GM12878 (cell line): Measurements from ENCODE around the gene TBC1D8. TPM values are rescaled to one million over a fixed set of nuclear protein-coding genes. Genes with fewer than 3 reads are reported as not detected.

ENCODE experiments used
- ATAC-seq: fragments of 200-7000 bp; cut with Tn5 transposase; 3 replicates; pipeline ENCODE4 v1.9.1; 2020; ENCODE audit warnings: mild to moderate bottlenecking, moderate library complexity
- BruUV-seq: library from RNA; stranded (reverse); fragments of 400-500 nt; replicated peaks from 2 replicates; lab custom pipeline; 2021; lab: Mats Ljungman, UMichigan
- CTCF ChIA-PET: fragments of 300-600 bp; sonication (Branson Sonifier 250); formaldehyde crosslinking; extraction: SDS; loops from one replicate; lab custom pipeline; 2021; ENCODE audit warnings: inconsistent platforms; lab: Yijun Ruan, JAX
- POLR2A ChIA-PET: fragments of 350-600 bp; formaldehyde crosslinking; extraction: SDS; loops from one replicate; lab custom pipeline; 2021; ENCODE audit warnings: inconsistent platforms; lab: Charles Lee
- RAD21 ChIA-PET: fragments of 300-600 bp; sonication (Branson Sonifier 250); formaldehyde crosslinking; loops from one replicate; lab custom pipeline; 2023; ENCODE audit warnings: antibody characterized with exemption; ENCODE audit not compliant: unreplicated experiment; lab: Charles Lee
- SMC1A ChIA-PET: fragments of 300-600 bp; sonication (Branson Sonifier 250); formaldehyde crosslinking; loops from one replicate; lab custom pipeline; 2023; ENCODE audit not compliant: unreplicated experiment, uncharacterized antibody; lab: Charles Lee
- DNase-seq: peaks from one replicate; pipeline ENCODE4 v3.0.0-alpha.2; 2011; ENCODE audit warnings: low read depth, low spot score
- FAIRE-seq: peaks from 3 replicates; lab custom pipeline; 2011; peaks lifted over from hg19 to GRCh38; lab: Jason Lieb, UNC
- H2AFZ ChIP-seq: 2 replicates; pipeline ENCODE4 v1.6.0; 2011; ENCODE audit warnings: low read depth, low read length, control low read depth; ENCODE audit not compliant: control insufficient read depth
- H3K27ac ChIP-seq: 2 replicates; pipeline ENCODE4 v1.5.1; 2011; ENCODE audit warnings: control low read depth; ENCODE audit not compliant: control insufficient read depth, insufficient read depth
- H3K27me3 ChIP-seq, 2 experiments: replicated peaks in 1 of 2; 2 replicates each; pipeline versions ENCODE4 v1.6.0 to v1.6.1; 2011; ENCODE audit warnings: low read length in 1 of 2; ENCODE audit not compliant: control insufficient read depth in 2 of 2, insufficient read depth in 2 of 2
- H3K36me3 ChIP-seq, 2 experiments: 2 replicates each; pipeline ENCODE4 v1.5.1; 2011; ENCODE audit warnings: low read length in 1 of 2; ENCODE audit not compliant: control insufficient read depth in 2 of 2, insufficient read depth in 2 of 2
- H3K4me1 ChIP-seq: 2 replicates; pipeline ENCODE4 v1.6.1; 2011; ENCODE audit warnings: mild to moderate bottlenecking, low read length, moderate library complexity, mixed read lengths; ENCODE audit not compliant: control insufficient read depth, insufficient read depth
- H3K4me2 ChIP-seq: 2 replicates; pipeline ENCODE4 v1.6.0; 2011; ENCODE audit warnings: control low read depth; ENCODE audit not compliant: control insufficient read depth, insufficient read depth
- H3K4me3 ChIP-seq: fragments of 200-600 bp; sonication (generic); 2 replicates; pipeline ENCODE4 v1.5.1; 2016
- H3K79me2 ChIP-seq: 2 replicates; pipeline ENCODE4 v1.6.0; 2011; ENCODE audit warnings: low read length; ENCODE audit not compliant: control insufficient read depth, insufficient read depth
- H3K9ac ChIP-seq: 2 replicates; pipeline ENCODE4 v1.8.0; 2011; ENCODE audit warnings: low read length, control low read depth, mixed read lengths; ENCODE audit not compliant: control insufficient read depth, insufficient read depth
- H3K9me3 ChIP-seq: replicated peaks from 3 replicates; pipeline ENCODE4 v1.5.1; 2011; ENCODE audit warnings: mild to moderate bottlenecking, low read length; ENCODE audit not compliant: control insufficient read depth, insufficient read depth
- H4K20me1 ChIP-seq: 2 replicates; pipeline ENCODE4 v1.6.0; 2011; ENCODE audit not compliant: control insufficient read depth, insufficient read depth
- BCLAF1 ChIP-seq: fragments of 450-650 bp; IDR thresholded peaks from 2 replicates; pipeline ENCODE4 v1.6.1; 2017; ENCODE audit warnings: antibody characterized with exemption, mild to moderate bottlenecking, moderate library complexity
- DPF2 ChIP-seq: fragments of 450-650 bp; IDR thresholded peaks from 2 replicates; pipeline ENCODE4 v1.6.1; 2017; ENCODE audit warnings: mild to moderate bottlenecking
- IKZF1 ChIP-seq: fragments of 450-650 bp; conservative IDR thresholded peaks from 2 replicates; pipeline ENCODE4 v1.6.1; 2017; ENCODE audit warnings: antibody characterized with exemption, mild to moderate bottlenecking
- IRF4 ChIP-seq: IDR thresholded peaks from 2 replicates; pipeline ENCODE4 v1.6.1; 2011; ENCODE audit warnings: low read depth, low read length
- MYC ChIP-seq: IDR thresholded peaks from 2 replicates; pipeline ENCODE4 v1.6.1; 2011; ENCODE audit warnings: mild to moderate bottlenecking, low read length, moderate library complexity, inconsistent platforms; ENCODE audit not compliant: insufficient read depth, insufficient replicate concordance, insufficient read length, severe bottlenecking
- RB1 ChIP-seq: fragments of 450-650 bp; formaldehyde crosslinking; IDR thresholded peaks from 2 replicates; pipeline ENCODE4 v1.6.1; 2017; ENCODE audit warnings: mild to moderate bottlenecking, borderline replicate concordance
- SMAD1 ChIP-seq: fragments of 450-650 bp; IDR thresholded peaks from 2 replicates; pipeline ENCODE4 v1.6.1; 2018; ENCODE audit warnings: mild to moderate bottlenecking, low read depth; ENCODE audit not compliant: partially characterized antibody
- SREBF1 ChIP-seq: IDR thresholded peaks from 2 replicates; pipeline ENCODE4 v1.6.1; 2012; ENCODE audit warnings: mild to moderate bottlenecking, low read length
- WGBS: methylation state at CpG from one replicate; pipeline ENCODE4 v1.1.6; 2016; ENCODE audit warnings: low lambda C conversion rate; ENCODE audit not compliant: insufficient replicate concordance, insufficient coverage; ENCODE audit errors: missing lambda C conversion rate; 5-methylcytosine and 5-hydroxymethylcytosine counted together
- in situ Hi-C: fragments of 300-500 bp; cut with MboI; formaldehyde crosslinking; loops from 9 replicates; pipeline ENCODE4 v1.14.3; 2018; ENCODE audit warnings: mixed read lengths
- intact Hi-C: fragments of 100-400 bp; cut with micrococcal nuclease; formaldehyde crosslinking; loops from one replicate; pipeline ENCODE4 v1.14.2; 2022; ENCODE audit not compliant: unreplicated experiment
- polyA plus RNA-seq, 11 experiments: library from polyadenylated mRNA; depleted of rRNA in 4 of 11; unstranded in 6 of 11; stranded (reverse) in 5 of 11; fragments of >200 nt; fragmentation: Nextera tagmentation in 4 of 11; fragmentation: Illumina TruSeq in 1 of 11; extraction: Ambion mirVana in 4 of 11; extraction: Trizol in 1 of 11; gene quantifications; 1 replicate in 1 of 11; 2 replicates in 10 of 11; pipeline versions ENCODE4 v1.2.1 to v1.2.3, GENCODE V29; 2011 to 2016; ENCODE audit warnings: inconsistent platforms in 2 of 11, missing spikeins in 2 of 11, low read depth in 1 of 11
- total RNA-seq, 4 experiments: library from RNA; depleted of rRNA in 3 of 4; stranded (reverse); fragments of >200 nt in 3 of 4; fragmentation: Illumina TruSeq in 1 of 4; extraction: Trizol in 1 of 4; gene quantifications; 2 replicates each; pipeline versions ENCODE4 v1.2.1 to v1.2.3, GENCODE V29; 2013 to 2021

TBC1D8 gene
- total and polyA plus RNA-seq, 10 of the 15 experiments (the other 5 are each of a cell fraction or from before 2014, with no cell fraction given) = 0.80 to 4.9 (median 4.4) TPM

GRCh38 chr2:101152272-101153076, 1.3 kb upstream of the TBC1D8 start (continued):
- no peak for TF ChIP-seq BCLAF1

GRCh38 chr2:101151859-101152271, 683 bp upstream of the TBC1D8 start:
- TF ChIP-seq IRF4 = no peak
- TF ChIP-seq SMAD1 = no peak
- TF ChIP-seq SREBF1 = no peak
- no peak for TF ChIP-seq DPF2
- no peak for TF ChIP-seq RB1
- TF ChIP-seq IKZF1 = no peak
- TF ChIP-seq MYC = no peak
- CTCF ChIA-PET = interaction anchor here (1.5 to 4.4 kb wide), 4 partner anchors 107 to 147 kb away, joined by 4 to 46 read pairs (median 10); no protein-coding TSS in a partner anchor
- peak overlapping the region; percentile 71 for H2AFZ ChIP-seq
- peaks cover 2% of the 10 kb centered on the region; the same call in 1 of the 2 replicates for H3K79me2 ChIP-seq
- no peak for FAIRE-seq
- intact Hi-C loops (loop anchor here (1.0 to 5.0 kb wide), 4 partner anchors 63 to 545 kb away; no protein-coding TSS in a partner anchor), in situ Hi-C loops (loop anchor here (5.0 to 10.0 kb wide), 2 partner anchors 110 to 537 kb away; no protein-coding TSS in a partner anchor)
- no peaks in the 10 kb centered on the region for H3K36me3 ChIP-seq
- POLR2A ChIA-PET = no interaction called here
- H3K4me3 ChIP-seq = peak overlapping the region; percentile 53
- peak overlapping the region; percentile 61 for H3K4me2 ChIP-seq
- RAD21 ChIA-PET = interaction anchor here (0.6 to 4.2 kb wide), 5 partner anchors 87 to 543 kb away, joined by 3 to 29 read pairs (median 4); no protein-coding TSS in a partner anchor
- under 1% methylated on average over 14 of the region's 14 CpGs for WGBS
- peaks cover 10% of the 10 kb centered on the region for H3K4me1 ChIP-seq
- H4K20me1 ChIP-seq = no peaks in the 10 kb centered on the region
- H3K27ac ChIP-seq = no peak overlapping the region
- DNase-seq = no peak
- SMC1A ChIA-PET = interaction anchor here (1.0 to 6.5 kb wide), 4 partner anchors 61 to 139 kb away, joined by 3 to 29 read pairs (median 8); no protein-coding TSS in a partner anchor
- peaks cover 0 to 3% of the 10 kb centered on the region in 2 experiments; a peak in 2 of 4 replicates for H3K27me3 ChIP-seq
- H3K9ac ChIP-seq = peak overlapping the region; percentile 35
- BruUV-seq = no TSS peak
- no peaks in the 10 kb centered on the region for H3K9me3 ChIP-seq
- peak; percentile 14; the same call in 2 of the 3 replicates for ATAC-seq
